Right lobe of liver (tissue), 4 donors: ENCODE results near the gene RPS19.

Experiments used
- CTCF ChIP-seq, 4 donors: fragments of 200-600 bp in 3 of 4; fragments of 450-650 bp in 1 of 4; IDR thresholded peaks; one replicate each; pipeline versions ENCODE4 v1.5.1 to v1.8.0; 2016 to 2022; ENCODE audit warnings: antibody characterized with exemption in 4 of 4, mild to moderate bottlenecking in 2 of 4
- POLR2A ChIP-seq: fragments of 450-650 bp; IDR thresholded peaks from one replicate; pipeline ENCODE4 v1.6.1; 2017; ENCODE audit warnings: antibody characterized with exemption, mild to moderate bottlenecking
- donor health status: DM: no; HTN: no; CAD: no.
- donor health status: DM: no; HTN: no; CAD: no.
- donor health status: DM: no; HTN: yes; CAD: no.

- no peak for TF ChIP-seq POLR2A
- no peak for TF ChIP-seq CTCF (IDR thresholded peaks at IDR 0.05)
Observed at GRCh38 chr19:41845051-41845590, 14.9 kb upstream of the RPS19 start.
